GM18526 (cell line): ENCODE measurements around the gene IL17B.

ENCODE experiments used
- POLR2A ChIP-seq: IDR thresholded peaks from 3 replicates; pipeline ENCODE4 v1.6.1; 2011; ENCODE audit not compliant: insufficient read length; ENCODE audit errors: extremely low read depth

Gene IL17B

GRCh38 chr5:149363358-149363757, 15.7 kb downstream of the IL17B start:
- TF ChIP-seq POLR2A = no peak

GRCh38 chr5:149362541-149362940, 16.6 kb downstream of the IL17B start:
- no peak for TF ChIP-seq POLR2A

GRCh38 chr5:149360272-149360671, 18.8 kb downstream of the IL17B start:
- TF ChIP-seq POLR2A = no peak

GRCh38 chr5:149358868-149359495, 20.1 kb downstream of the IL17B start:
- no peak for TF ChIP-seq POLR2A

GRCh38 chr5:149358294-149358651, 20.8 kb downstream of the IL17B start:
- no peak for TF ChIP-seq POLR2A

- peak; percentile 82 for TF ChIP-seq POLR2A
These were observed 21.5 kb downstream of the IL17B start, which contains the start of gene PCYOX1L for GRCh38 chr5:149357370-149358293. Gene PCYOX1L (plus strand): TSS chr5:149358046. CDS start chr5:149358069, 23 bp downstream.

- TF ChIP-seq POLR2A = no peak
These were observed 22.7 kb downstream of the IL17B start for GRCh38 chr5:149356391-149356790.

GRCh38 chr5:149355688-149356087, 23.4 kb downstream of the IL17B start:
- no peak for TF ChIP-seq POLR2A

GRCh38 chr5:149353911-149354310, 25.2 kb downstream of the IL17B start:
- no peak for TF ChIP-seq POLR2A

GRCh38 chr5:149352169-149352568, 26.9 kb downstream of the IL17B start:
- no peak for TF ChIP-seq POLR2A

- no peak for TF ChIP-seq POLR2A
These were observed 29.7 kb downstream of the IL17B start for GRCh38 chr5:149349382-149349781.

- TF ChIP-seq POLR2A = no peak
These were observed 30.6 kb downstream of the IL17B start for GRCh38 chr5:149348518-149348917.

GRCh38 chr5:149345892-149346222, 33.2 kb downstream of the IL17B start:
- no peak for TF ChIP-seq POLR2A

GRCh38 chr5:149345147-149345891, 33.8 kb downstream of the IL17B start, which contains the start of gene GRPEL2:
Gene GRPEL2 (plus strand): TSS chr5:149345499. CDS start chr5:149345540, 41 bp downstream.
- peak; percentile 86 for TF ChIP-seq POLR2A

- TF ChIP-seq POLR2A = no peak
These were observed 34.9 kb downstream of the IL17B start for GRCh38 chr5:149344151-149344550.

GRCh38 chr5:149341876-149342275, 37.2 kb downstream of the IL17B start:
- TF ChIP-seq POLR2A = no peak

- TF ChIP-seq POLR2A = no peak
These were observed 38.2 kb downstream of the IL17B start for GRCh38 chr5:149340920-149341319.
